SIG-M5 treated with dmso at 0.1 percent for 504 hours (cell line): ENCODE measurements around the gene CSK.
"Not testable (repeated sequence)": the region's sequence is repeated elsewhere in the genome, so short reads cannot be mapped to it uniquely, and the experiment has no call there.

ENCODE experiments used
- DNase-seq: peaks from one replicate; lab custom pipeline; 2025; ENCODE audit not compliant: unreplicated experiment; lab: John Stamatoyannopoulos, UW

Gene CSK

GRCh38 chr15:74781431-74782258 lies at the start of gene CSK:
Gene CSK (plus strand): TSS chr15:74782080. CDS start chr15:74798298, 16,218 bp downstream.
- DNase-seq, result peak; percentile 59

DNA sequence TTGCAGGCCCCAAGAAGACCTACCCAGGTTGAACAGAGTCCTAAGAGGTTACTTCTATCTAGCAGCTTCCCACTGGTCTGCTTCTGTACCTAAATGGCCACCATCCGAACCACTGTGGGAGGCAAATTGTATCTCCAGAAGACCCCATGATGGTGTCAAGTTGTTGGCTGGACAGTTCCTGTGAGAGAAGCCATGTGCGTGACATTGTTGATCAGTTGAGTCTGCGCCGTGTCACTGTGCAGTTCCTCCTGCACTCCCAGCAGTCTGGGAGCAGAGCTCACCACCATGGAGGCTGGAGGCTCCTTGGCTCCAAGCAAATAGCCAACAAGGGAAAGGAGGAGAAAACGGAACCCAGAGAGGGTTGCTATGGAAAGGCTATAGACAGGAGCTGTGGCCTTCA lies 49.0 kb upstream of the CSK start:
- no peak for DNase-seq

DNA sequence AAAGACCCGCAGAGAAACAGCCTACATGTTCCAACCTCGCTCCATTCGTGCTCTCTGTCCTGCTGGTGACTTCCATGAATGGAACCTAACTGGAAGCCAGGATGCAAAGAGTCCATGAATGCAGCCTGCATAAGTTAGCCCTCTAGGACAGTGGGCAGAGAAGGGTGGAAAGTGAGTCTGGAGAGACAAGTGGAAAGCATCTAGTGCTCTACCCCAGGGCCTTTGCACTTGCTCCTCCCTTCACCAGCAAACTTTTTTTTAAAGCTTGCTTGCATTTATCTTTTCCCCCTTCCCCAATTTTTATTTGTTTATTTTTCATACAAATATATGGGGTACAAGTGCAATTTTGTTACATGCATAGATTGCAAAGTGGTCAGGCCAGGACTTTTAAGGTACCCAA lies 48.6 kb upstream of the CSK start:
- no peak for DNase-seq

- DNase-seq, result no peak
These were observed 46.6 kb upstream of the CSK start for GRCh38 chr15:74735305-74735704.

GRCh38 chr15:74738239-74738638 lies 43.6 kb upstream of the CSK start:
- not testable (repeated sequence) for DNase-seq

DNA sequence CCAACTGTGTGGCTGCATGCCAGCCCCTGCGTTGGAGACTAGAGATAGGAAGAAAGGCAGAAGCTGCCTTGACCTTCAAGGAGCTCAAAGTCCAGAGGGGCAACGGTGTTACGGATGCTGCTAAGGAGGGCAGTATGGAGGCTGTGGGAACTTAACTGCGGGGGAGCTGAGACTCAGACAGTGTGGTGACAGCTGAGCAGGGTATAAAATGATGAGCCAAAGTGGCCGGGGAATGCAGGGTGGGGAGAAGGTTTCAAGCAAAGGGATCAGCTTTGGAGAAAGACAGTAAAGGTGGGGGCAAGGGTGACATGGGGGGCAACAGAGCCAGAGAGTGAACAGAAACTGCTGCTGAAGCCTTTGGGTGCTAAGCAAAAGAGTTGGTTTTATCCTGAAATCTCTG lies 39.5 kb upstream of the CSK start:
- DNase-seq, result no peak

DNA sequence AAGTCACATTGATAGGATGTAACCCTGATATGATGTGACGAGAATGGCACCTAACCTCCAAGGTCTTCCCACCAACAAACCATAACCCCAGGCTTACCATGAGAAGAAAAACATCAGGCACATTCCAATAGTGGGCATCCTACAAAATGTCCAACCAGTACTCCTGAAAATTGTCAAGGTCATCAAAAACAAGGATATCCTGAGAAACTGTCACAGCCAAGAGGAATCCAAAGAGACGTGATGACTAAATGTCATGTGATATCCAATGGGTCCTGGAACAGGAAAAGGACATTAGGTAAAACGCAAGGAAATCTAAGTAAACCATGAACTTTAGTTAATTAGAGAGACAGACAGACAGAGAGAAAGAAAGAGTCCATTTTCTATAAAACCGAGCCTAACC lies 35.5 kb upstream of the CSK start:
- DNase-seq, result no peak

- DNase-seq, result no peak
These were observed 33.4 kb upstream of the CSK start, which contains the start of gene CYP1A2 for GRCh38 chr15:74748322-74748946. Gene CYP1A2 (plus strand): TSS chr15:74748845. CDS start chr15:74749739, 894 bp downstream.

- no peak for DNase-seq
These were observed 32.0 kb upstream of the CSK start for GRCh38 chr15:74749832-74750231.

DNA sequence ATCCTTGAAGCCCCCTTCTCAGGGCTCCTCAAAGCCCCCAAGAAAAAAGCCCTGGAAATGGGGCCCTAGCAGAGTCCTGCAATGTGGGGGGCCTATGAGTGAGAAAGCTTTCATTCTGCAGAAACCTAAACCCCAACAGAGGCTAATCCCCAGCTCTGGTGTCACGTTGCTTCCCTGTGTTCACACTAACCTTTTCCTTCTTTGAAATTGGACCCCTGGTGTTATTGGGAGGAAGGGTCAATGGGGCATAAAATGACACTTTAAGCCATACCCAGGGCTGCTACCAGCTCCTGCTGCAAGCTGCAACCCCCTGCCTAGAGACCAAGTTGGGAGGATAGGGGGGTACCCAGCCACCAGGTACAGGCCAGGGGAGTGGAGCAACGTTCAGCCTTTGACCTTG lies 31.1 kb upstream of the CSK start:
- no peak for DNase-seq

DNA sequence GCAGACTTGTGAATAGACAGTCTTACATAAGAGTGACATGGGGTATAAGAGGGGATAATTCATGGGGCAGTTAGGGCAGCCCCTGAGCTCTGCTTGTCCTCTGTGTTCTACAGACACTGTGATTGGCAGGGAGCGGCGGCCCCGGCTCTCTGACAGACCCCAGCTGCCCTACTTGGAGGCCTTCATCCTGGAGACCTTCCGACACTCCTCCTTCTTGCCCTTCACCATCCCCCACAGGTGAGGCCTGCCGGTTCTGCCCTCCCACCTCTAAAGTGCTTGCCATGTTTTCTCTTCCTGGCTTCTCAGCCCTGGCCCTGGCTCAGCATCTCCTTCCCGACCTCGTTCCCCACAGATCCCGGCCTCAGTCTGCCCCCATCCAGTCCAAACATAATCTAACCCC lies 29.9 kb upstream of the CSK start:
- DNase-seq, result no peak

- no peak for DNase-seq
These were observed 29.3 kb upstream of the CSK start for GRCh38 chr15:74752531-74752930.

- DNase-seq, result no peak
These were observed 27.2 kb upstream of the CSK start for GRCh38 chr15:74754593-74755215.

- no peak for DNase-seq
These were observed 23.1 kb upstream of the CSK start for GRCh38 chr15:74758736-74759135.

- no peak for DNase-seq
These were observed 19.1 kb upstream of the CSK start for GRCh38 chr15:74762791-74763150.

- DNase-seq, result no peak
These were observed 18.5 kb upstream of the CSK start for GRCh38 chr15:74763416-74763815.

GRCh38 chr15:74767167-74768098 lies 14.4 kb upstream of the CSK start:
- DNase-seq, result no peak

- DNase-seq, result no peak
These were observed 13.6 kb upstream of the CSK start for GRCh38 chr15:74768099-74768770.

- peak; percentile 65 for DNase-seq
These were observed 13.0 kb upstream of the CSK start for GRCh38 chr15:74768771-74769342.

- no peak for DNase-seq
These were observed 12.3 kb upstream of the CSK start for GRCh38 chr15:74769463-74770025.
